ENCODE data around the gene TUSC7. TPM values are rescaled to one million over a fixed set of nuclear protein-coding genes. Genes with fewer than 3 reads are reported as not detected.

The TUSC7 gene
- polyA plus RNA-seq, 2 of the 4 experiments (the other 2 are of a cell fraction) = not detected

DNA sequence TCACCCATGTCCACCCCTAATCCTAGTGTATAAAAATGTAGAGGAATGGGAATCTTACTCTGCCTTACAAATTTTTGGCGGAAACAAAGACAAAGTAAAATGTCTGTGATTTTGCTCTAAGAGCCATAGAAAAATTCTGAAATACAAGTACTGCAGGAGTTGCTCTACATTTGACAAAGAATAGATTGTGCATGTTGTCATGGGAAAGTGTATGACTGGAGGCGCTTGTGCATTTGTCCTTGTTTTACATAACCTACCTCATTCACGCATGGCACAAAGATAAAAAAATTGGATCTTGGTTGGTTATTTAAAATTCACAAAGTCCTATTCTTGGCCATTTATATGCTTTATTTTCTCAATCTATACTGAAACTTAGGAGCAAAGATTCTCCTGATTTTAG, 2.0 kb upstream of the TUSC7 start (continued):
- TF ChIP-seq, protein P1, sequence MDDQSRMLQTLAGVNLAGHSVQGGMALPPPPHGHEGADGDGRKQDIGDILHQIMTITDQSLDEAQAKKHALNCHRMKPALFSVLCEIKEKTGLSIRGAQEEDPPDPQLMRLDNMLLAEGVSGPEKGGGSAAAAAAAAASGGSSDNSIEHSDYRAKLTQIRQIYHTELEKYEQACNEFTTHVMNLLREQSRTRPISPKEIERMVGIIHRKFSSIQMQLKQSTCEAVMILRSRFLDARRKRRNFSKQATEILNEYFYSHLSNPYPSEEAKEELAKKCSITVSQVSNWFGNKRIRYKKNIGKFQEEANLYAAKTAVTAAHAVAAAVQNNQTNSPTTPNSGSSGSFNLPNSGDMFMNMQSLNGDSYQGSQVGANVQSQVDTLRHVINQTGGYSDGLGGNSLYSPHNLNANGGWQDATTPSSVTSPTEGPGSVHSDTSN (IDR thresholded peaks at IDR 0.05) = no peak
- no peak for TF ChIP-seq FOSB (CRISPR knock-in tag; IDR thresholded peaks at IDR 0.05)
- TF ChIP-seq ZC3H11A (IDR thresholded peaks at IDR 0.05) = no peak

DNA sequence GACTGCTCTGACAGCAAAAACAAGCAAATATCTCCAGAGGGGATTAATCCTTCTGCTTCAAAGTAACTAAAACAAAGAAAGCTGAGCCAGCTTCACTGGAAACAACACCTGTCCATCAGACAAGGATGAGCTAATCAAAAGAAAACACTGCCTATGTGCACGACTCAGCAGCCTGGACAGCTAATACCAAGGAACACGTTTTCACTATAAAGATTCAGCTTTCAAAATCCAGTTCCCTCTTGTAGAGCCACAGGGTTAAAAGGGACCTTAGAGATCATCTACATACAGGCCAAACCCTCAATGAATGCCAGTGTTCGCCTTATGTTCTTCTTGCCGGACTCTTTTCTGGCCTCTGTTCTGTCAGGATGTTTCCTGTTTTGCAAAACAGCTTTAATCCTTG, 6.9 kb downstream of the TUSC7 start:
- no peak for ATAC-seq
- Histone ChIP-seq H3K4me2 (no peak overlapping the region), H3K4me3 (no peak overlapping the region), H3K4me1 (no peaks in the 10 kb centered on the region), H3K27ac (no peak overlapping the region), H3K9me3 (no peaks in the 10 kb centered on the region)
- no peak for FAIRE-seq
- WGBS (ENCODE audit: missing lambda C conversion rate) = 43% methylated on average over 4 of the region's 4 CpGs
- DNase-seq (ENCODE audit: low read depth in 1 of 2, low spot score in 1 of 2) = no peak
- ChIA-PET CTCF (interaction anchor here (0.8 kb wide), 1 partner anchor 22 kb away, joined by 3 read pairs; no protein-coding TSS in a partner anchor), POLR2A (no interaction called here)
- TF ChIP-seq NFE2L2 (conservative IDR thresholded peaks at IDR 0.05; ENCODE audit: low read length) = no peak

DNA sequence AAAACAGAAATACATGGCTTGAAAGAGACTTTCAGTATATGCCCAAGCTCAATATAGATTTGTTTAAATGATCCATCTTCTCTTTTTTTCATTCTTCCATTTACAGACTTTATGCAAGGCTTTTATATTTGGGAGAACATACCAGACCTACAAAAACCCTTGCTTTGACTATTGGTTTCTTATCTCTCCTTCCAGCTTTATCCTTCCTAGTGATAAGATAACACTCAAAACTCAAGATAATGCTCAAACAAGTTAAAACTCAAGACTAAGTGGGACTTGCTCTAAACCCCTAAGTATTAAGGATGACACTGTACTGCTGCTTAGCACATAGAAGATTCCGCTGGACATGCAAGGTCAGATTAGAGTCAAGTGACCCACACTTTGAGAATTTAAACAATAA, 8.0 kb downstream of the TUSC7 start:
- no peak overlapping the region for H3K4me3 ChIP-seq
- TF ChIP-seq GATA3 (IDR thresholded peaks at IDR 0.05; ENCODE audit: borderline replicate concordance) = no peak
- TF ChIP-seq, protein P2, sequence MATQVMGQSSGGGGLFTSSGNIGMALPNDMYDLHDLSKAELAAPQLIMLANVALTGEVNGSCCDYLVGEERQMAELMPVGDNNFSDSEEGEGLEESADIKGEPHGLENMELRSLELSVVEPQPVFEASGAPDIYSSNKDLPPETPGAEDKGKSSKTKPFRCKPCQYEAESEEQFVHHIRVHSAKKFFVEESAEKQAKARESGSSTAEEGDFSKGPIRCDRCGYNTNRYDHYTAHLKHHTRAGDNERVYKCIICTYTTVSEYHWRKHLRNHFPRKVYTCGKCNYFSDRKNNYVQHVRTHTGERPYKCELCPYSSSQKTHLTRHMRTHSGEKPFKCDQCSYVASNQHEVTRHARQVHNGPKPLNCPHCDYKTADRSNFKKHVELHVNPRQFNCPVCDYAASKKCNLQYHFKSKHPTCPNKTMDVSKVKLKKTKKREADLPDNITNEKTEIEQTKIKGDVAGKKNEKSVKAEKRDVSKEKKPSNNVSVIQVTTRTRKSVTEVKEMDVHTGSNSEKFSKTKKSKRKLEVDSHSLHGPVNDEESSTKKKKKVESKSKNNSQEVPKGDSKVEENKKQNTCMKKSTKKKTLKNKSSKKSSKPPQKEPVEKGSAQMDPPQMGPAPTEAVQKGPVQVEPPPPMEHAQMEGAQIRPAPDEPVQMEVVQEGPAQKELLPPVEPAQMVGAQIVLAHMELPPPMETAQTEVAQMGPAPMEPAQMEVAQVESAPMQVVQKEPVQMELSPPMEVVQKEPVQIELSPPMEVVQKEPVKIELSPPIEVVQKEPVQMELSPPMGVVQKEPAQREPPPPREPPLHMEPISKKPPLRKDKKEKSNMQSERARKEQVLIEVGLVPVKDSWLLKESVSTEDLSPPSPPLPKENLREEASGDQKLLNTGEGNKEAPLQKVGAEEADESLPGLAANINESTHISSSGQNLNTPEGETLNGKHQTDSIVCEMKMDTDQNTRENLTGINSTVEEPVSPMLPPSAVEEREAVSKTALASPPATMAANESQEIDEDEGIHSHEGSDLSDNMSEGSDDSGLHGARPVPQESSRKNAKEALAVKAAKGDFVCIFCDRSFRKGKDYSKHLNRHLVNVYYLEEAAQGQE (IDR thresholded peaks at IDR 0.05) = no peak
- H3K27ac ChIP-seq = no peak overlapping the region
- ChIA-PET POLR2A (no interaction called here), CTCF (no interaction called here)
- WGBS (ENCODE audit: missing lambda C conversion rate) = 25% methylated on average over 1 of the region's 1 CpG
- ATAC-seq = no peak
- no peak overlapping the region for H3K4me2 ChIP-seq
- no peak for FAIRE-seq
- no peak for DNase-seq (ENCODE audit: low read depth in 1 of 2, low spot score in 1 of 2)
- H3K4me1 ChIP-seq = no peaks in the 10 kb centered on the region
- H3K9me3 ChIP-seq = no peaks in the 10 kb centered on the region

DNA sequence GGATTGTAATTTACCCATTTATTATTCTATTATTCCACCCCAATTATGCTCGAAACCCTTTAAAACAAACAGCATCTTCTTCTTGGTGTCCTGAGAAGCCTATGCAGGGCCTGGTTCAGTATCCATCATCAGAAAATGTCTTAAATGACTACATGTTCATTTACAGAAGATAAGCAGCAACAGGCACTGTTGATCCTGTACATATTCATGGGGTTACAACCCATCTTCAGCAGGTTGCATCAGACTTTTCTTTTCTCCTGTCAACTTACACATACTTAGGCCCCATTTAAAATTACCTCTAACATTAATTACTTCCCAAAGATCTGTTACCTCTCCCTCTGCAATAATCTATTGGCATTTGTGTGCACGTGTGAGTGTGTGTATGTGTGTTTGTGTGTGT, 18.9 kb downstream of the TUSC7 start:
- DNase-seq (ENCODE audit: low read depth in 1 of 2, low spot score in 1 of 2) (no peak), FAIRE-seq (no peak), ATAC-seq (no peak)
- Histone ChIP-seq H3K4me2 (no peak overlapping the region), H3K4me1 (no peaks in the 10 kb centered on the region), H3K9me3 (no peaks in the 10 kb centered on the region), H3K4me3 (no peak overlapping the region), H3K27ac (no peak overlapping the region)
- TF ChIP-seq FOXS1 (CRISPR knock-in tag; IDR thresholded peaks at IDR 0.05) (no peak), ZNF302 (CRISPR knock-in tag; IDR thresholded peaks at IDR 0.05) (no peak), ESRRA (IDR thresholded peaks at IDR 0.05; ENCODE audit: borderline replicate concordance, low read length) (no peak), KDM5A (IDR thresholded peaks at IDR 0.05) (no peak), NPAS2 (CRISPR knock-in tag; IDR thresholded peaks at IDR 0.05; ENCODE audit: borderline replicate concordance) (no peak)
- TF ChIP-seq, protein P3, sequence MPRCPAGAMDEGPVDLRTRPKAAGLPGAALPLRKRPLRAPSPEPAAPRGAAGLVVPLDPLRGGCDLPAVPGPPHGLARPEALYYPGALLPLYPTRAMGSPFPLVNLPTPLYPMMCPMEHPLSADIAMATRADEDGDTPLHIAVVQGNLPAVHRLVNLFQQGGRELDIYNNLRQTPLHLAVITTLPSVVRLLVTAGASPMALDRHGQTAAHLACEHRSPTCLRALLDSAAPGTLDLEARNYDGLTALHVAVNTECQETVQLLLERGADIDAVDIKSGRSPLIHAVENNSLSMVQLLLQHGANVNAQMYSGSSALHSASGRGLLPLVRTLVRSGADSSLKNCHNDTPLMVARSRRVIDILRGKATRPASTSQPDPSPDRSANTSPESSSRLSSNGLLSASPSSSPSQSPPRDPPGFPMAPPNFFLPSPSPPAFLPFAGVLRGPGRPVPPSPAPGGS (IDR thresholded peaks at IDR 0.05) = no peak
- CTCF ChIA-PET = no interaction called here
- POLR2A ChIA-PET = no interaction called here
- WGBS (ENCODE audit: missing lambda C conversion rate) = 0% methylated on average over 2 of the region's 2 CpGs

DNA sequence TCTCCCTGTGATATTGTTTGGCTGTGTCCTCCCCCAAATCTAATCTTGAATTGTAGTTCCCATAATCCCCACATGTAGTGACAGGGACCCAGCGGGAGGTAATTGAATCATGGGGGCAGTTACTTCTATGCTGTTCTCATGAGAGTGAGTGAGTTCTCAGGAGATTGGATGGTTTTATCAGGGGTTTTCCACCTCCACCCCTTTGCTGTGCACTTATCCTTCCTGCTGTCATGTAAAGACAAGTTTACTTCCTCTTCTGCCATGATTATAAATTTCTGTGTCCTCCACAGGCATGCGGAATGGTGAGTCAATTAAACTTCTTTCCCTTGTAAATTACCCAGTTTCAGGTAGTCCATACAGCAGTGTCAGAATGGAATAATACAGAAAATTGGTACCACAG, 24.7 kb downstream of the TUSC7 start:
- ATAC-seq = no peak
- Histone ChIP-seq H3K9me3 (no peaks in the 10 kb centered on the region), H3K4me1 (no peaks in the 10 kb centered on the region), H3K4me3 (no peak overlapping the region), H3K4me2 (no peak overlapping the region), H3K27ac (no peak overlapping the region)
- no peak for DNase-seq (ENCODE audit: low read depth in 1 of 2, low spot score in 1 of 2)
- WGBS (ENCODE audit: missing lambda C conversion rate) = 83% methylated on average over 2 of the region's 2 CpGs
- ChIA-PET POLR2A (no interaction called here), CTCF (no interaction called here)
- TF ChIP-seq POLR2A (IDR thresholded peaks at IDR 0.05; ENCODE audit: low read length) (no peak), FOXS1 (CRISPR knock-in tag; IDR thresholded peaks at IDR 0.05) (no peak), CBX2 (IDR thresholded peaks at IDR 0.05; ENCODE audit: borderline replicate concordance, low read depth) (no peak), BHLHE40 (IDR thresholded peaks at IDR 0.05; ENCODE audit: low read depth, low read length) (no peak), POLR2AphosphoS2 (conservative IDR thresholded peaks at IDR 0.05; ENCODE audit: low read length) (no peak), MYC (IDR thresholded peaks at IDR 0.05; ENCODE audit: borderline replicate concordance, low read length) (no peak)
- TF ChIP-seq, protein P1 (IDR thresholded peaks at IDR 0.05) = no peak
- TF ChIP-seq, protein P2 (IDR thresholded peaks at IDR 0.05) = no peak
- TF ChIP-seq, protein P4, sequence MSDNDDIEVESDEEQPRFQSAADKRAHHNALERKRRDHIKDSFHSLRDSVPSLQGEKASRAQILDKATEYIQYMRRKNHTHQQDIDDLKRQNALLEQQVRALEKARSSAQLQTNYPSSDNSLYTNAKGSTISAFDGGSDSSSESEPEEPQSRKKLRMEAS (IDR thresholded peaks at IDR 0.05) = no peak
- FAIRE-seq = no peak
